ENCODE data around the gene CLN6. TPM values are rescaled to one million over a fixed set of nuclear protein-coding genes. Genes with fewer than 3 reads are reported as not detected.
"Not testable (repeated sequence)": the region's sequence is repeated elsewhere in the genome, so short reads cannot be mapped to it uniquely, and the experiment has no call there.

Gene CLN6
- total RNA-seq, 1 experiment from 2014 or later, result 31.4 TPM

- peaks cover 6% of the 10 kb centered on the region for H3K4me1 Mint-ChIP-seq (ENCODE audit: insufficient read depth, unreplicated experiment)
- H3K36me3 Mint-ChIP-seq (ENCODE audit: insufficient read depth, unreplicated experiment), result peaks cover 94% of the 10 kb centered on the region
- POLR2A ChIA-PET, result interaction anchor here (0.9 to 2.5 kb wide), 5 partner anchors 10 to 121 kb away, joined by 3 to 9 read pairs (median 4); no protein-coding TSS in a partner anchor
- no TSS peak for BruUV-seq (replicated peaks)
- CTCF ChIA-PET, result interaction anchor here (1.2 kb wide), 1 partner anchor 21 kb away, joined by 6 read pairs; no protein-coding TSS in a partner anchor
- no peak for DNase-seq (ENCODE audit: unreplicated experiment)
- intact Hi-C loops (cut with micrococcal nuclease), result no loop called here
- H3K27me3 Mint-ChIP-seq (ENCODE audit: insufficient read depth, unreplicated experiment), result no peaks in the 10 kb centered on the region
- TF ChIP-seq CTCF (IDR thresholded peaks at IDR 0.05; ENCODE audit: unreplicated experiment), result no peak
- no peak overlapping the region for H3K4me3 Mint-ChIP-seq (ENCODE audit: unreplicated experiment)
- no peaks in the 10 kb centered on the region for H3K9me3 Mint-ChIP-seq (ENCODE audit: unreplicated experiment)
- H3K27ac Mint-ChIP-seq (ENCODE audit: low read depth, unreplicated experiment), result no peak overlapping the region
These were observed 54.0 kb downstream of the CLN6 start for GRCh38 chr15:68175526-68175925.

GRCh38 chr15:68173119-68173518 is 56.4 kb downstream of the CLN6 start:
- Mint-ChIP-seq H3K36me3 (ENCODE audit: insufficient read depth, unreplicated experiment) (peaks cover 96% of the 10 kb centered on the region), H3K4me3 (ENCODE audit: unreplicated experiment) (no peak overlapping the region), H3K9me3 (ENCODE audit: unreplicated experiment) (no peaks in the 10 kb centered on the region), H3K27me3 (ENCODE audit: insufficient read depth, unreplicated experiment) (no peaks in the 10 kb centered on the region), H3K27ac (ENCODE audit: low read depth, unreplicated experiment) (no peak overlapping the region), H3K4me1 (ENCODE audit: insufficient read depth, unreplicated experiment) (peaks cover 6% of the 10 kb centered on the region)
- no TSS peak for BruUV-seq (replicated peaks)
- intact Hi-C loops (cut with micrococcal nuclease), result no loop called here
- CTCF ChIA-PET, result interaction anchor here (1.1 kb wide), 2 partner anchors 18 to 309 kb away, joined by 3 to 4 read pairs; no protein-coding TSS in a partner anchor
- TF ChIP-seq CTCF (IDR thresholded peaks at IDR 0.05; ENCODE audit: unreplicated experiment), result no peak
- POLR2A ChIA-PET, result interaction anchor here (0.5 to 1.1 kb wide), 2 partner anchors 47 to 225 kb away, joined by 3 read pairs; no protein-coding TSS in a partner anchor
- DNase-seq (ENCODE audit: unreplicated experiment), result no peak

- H3K36me3 Mint-ChIP-seq (ENCODE audit: insufficient read depth, unreplicated experiment), result peaks cover 96% of the 10 kb centered on the region
- CTCF ChIA-PET; H3K4me1 Mint-ChIP-seq (ENCODE audit: insufficient read depth, unreplicated experiment); DNase-seq (ENCODE audit: unreplicated experiment); BruUV-seq (replicated peaks); intact Hi-C loops (cut with micrococcal nuclease); H3K9me3 Mint-ChIP-seq (ENCODE audit: unreplicated experiment); POLR2A ChIA-PET; H3K27ac Mint-ChIP-seq (ENCODE audit: low read depth, unreplicated experiment); H3K27me3 Mint-ChIP-seq (ENCODE audit: insufficient read depth, unreplicated experiment); H3K4me3 Mint-ChIP-seq (ENCODE audit: unreplicated experiment): not testable (repeated sequence)
These were observed 57.5 kb downstream of the CLN6 start for GRCh38 chr15:68172037-68172436.

- BruUV-seq (replicated peaks), result no TSS peak
- ChIA-PET CTCF (no interaction called here), POLR2A (interaction anchor here (0.6 to 1.1 kb wide), 3 partner anchors 193 to 612 kb away, joined by 3 to 4 read pairs (median 3); no protein-coding TSS in a partner anchor)
- intact Hi-C loops (cut with micrococcal nuclease), result no loop called here
- no peaks in the 10 kb centered on the region for H3K4me1 Mint-ChIP-seq (ENCODE audit: insufficient read depth, unreplicated experiment)
- peaks cover 86% of the 10 kb centered on the region for H3K36me3 Mint-ChIP-seq (ENCODE audit: insufficient read depth, unreplicated experiment)
- no peaks in the 10 kb centered on the region for H3K27me3 Mint-ChIP-seq (ENCODE audit: insufficient read depth, unreplicated experiment)
- no peak overlapping the region for H3K4me3 Mint-ChIP-seq (ENCODE audit: unreplicated experiment)
- H3K9me3 Mint-ChIP-seq (ENCODE audit: unreplicated experiment), result no peaks in the 10 kb centered on the region
- TF ChIP-seq CTCF (IDR thresholded peaks at IDR 0.05; ENCODE audit: unreplicated experiment), result no peak
- H3K27ac Mint-ChIP-seq (ENCODE audit: low read depth, unreplicated experiment), result peak overlapping the region; percentile 7
- no peak for DNase-seq (ENCODE audit: unreplicated experiment)
These were observed 62.7 kb downstream of the CLN6 start for GRCh38 chr15:68166847-68167246.
